Endothelial cell of umbilical vein (primary cell): ENCODE results near the gene OSBP2. TPM values are rescaled to one million over a fixed set of nuclear protein-coding genes. Genes with fewer than 3 reads are reported as not detected.

Source experiments
- BruUV-seq: library from RNA; stranded (reverse); fragments of 400-500 nt; replicated peaks from 2 replicates; lab custom pipeline; 2021; lab: Mats Ljungman, UMichigan
- CTCF ChIA-PET: fragments of 300-600, 350-600 bp; sonication (Branson Sonifier 250); formaldehyde crosslinking; loops from one replicate; lab custom pipeline; 2021; ENCODE audit warnings: antibody characterized with exemption, inconsistent platforms; lab: Charles Lee
- POLR2A ChIA-PET: fragments of 300-600, 350-600 bp; sonication (Branson Sonifier 250); formaldehyde crosslinking; loops from one replicate; lab custom pipeline; 2021; ENCODE audit warnings: antibody characterized with exemption, inconsistent platforms; lab: Charles Lee
- DNase-seq: peaks from one replicate; pipeline ENCODE4 v3.0.0-alpha.2; 2011; ENCODE audit warnings: low read depth, low spot score
- FAIRE-seq: peaks from 2 replicates; lab custom pipeline; 2011; peaks lifted over from hg19 to GRCh38; lab: Jason Lieb, UNC
- H2AFZ ChIP-seq: 2 replicates; pipeline ENCODE4 v1.6.0; 2012; ENCODE audit warnings: low read depth, low read length, control low read depth, inconsistent platforms
- H3K27ac ChIP-seq: 2 replicates; pipeline ENCODE4 v1.5.1; 2011; ENCODE audit warnings: low read depth, mild to moderate bottlenecking, control low read depth, low read length, moderate library complexity; ENCODE audit not compliant: insufficient read depth
- H3K27me3 ChIP-seq, 2 experiments: 2 replicates each; pipeline versions ENCODE4 v1.6.0 to v1.6.1; 2011; ENCODE audit warnings: low read length in 2 of 2, mixed read lengths in 1 of 2; ENCODE audit not compliant: control insufficient read depth in 2 of 2, insufficient read depth in 2 of 2
- H3K36me3 ChIP-seq, 2 experiments: 2 replicates in 1 of 2; 3 replicates in 1 of 2; pipeline ENCODE4 v1.5.1; 2011; ENCODE audit warnings: low read length in 2 of 2, mild to moderate bottlenecking in 1 of 2, moderate library complexity in 1 of 2; ENCODE audit not compliant: control insufficient read depth in 2 of 2, insufficient read depth in 2 of 2; ENCODE audit errors: extremely low read depth in 1 of 2
- H3K4me1 ChIP-seq: 3 replicates; pipeline ENCODE4 v1.5.1; 2011; ENCODE audit warnings: mild to moderate bottlenecking, low read length; ENCODE audit not compliant: control insufficient read depth, insufficient read depth; ENCODE audit errors: extremely low read depth
- H3K4me2 ChIP-seq: 2 replicates; pipeline ENCODE4 v1.6.1; 2011; ENCODE audit warnings: low read length, control low read depth, mixed read lengths; ENCODE audit not compliant: insufficient read depth
- H3K4me3 ChIP-seq, 3 experiments: fragments of 200-600 bp in 1 of 3; sonication (generic), shearing (Covaris generic) in 1 of 3; replicated peaks in 1 of 3; 2 replicates each; pipeline ENCODE4 v1.5.1; 2011 to 2016; ENCODE audit warnings: control low read depth in 3 of 3, low read length in 3 of 3, mild to moderate bottlenecking in 2 of 3, inconsistent platforms in 1 of 3, low read depth in 1 of 3, moderate library complexity in 1 of 3; ENCODE audit not compliant: insufficient read depth in 1 of 3
- H3K79me2 ChIP-seq: 2 replicates; pipeline ENCODE4 v1.6.0; 2012; ENCODE audit warnings: low read length, inconsistent platforms; ENCODE audit not compliant: control insufficient read depth, insufficient read depth
- H3K9ac ChIP-seq: replicated peaks from 2 replicates; pipeline ENCODE3; 2011; ENCODE audit warnings: low read length, control low read depth; ENCODE audit not compliant: insufficient read depth; ENCODE audit errors: extremely low read depth
- H3K9me1 ChIP-seq: replicated peaks from 3 replicates; pipeline ENCODE4 v1.6.0; 2011; ENCODE audit warnings: mild to moderate bottlenecking, low read length; ENCODE audit not compliant: control insufficient read depth, insufficient read depth; ENCODE audit errors: extremely low read depth
- H3K9me3 ChIP-seq: replicated peaks from 2 replicates; pipeline ENCODE4 v1.5.1; 2012; ENCODE audit warnings: low read length, inconsistent platforms; ENCODE audit not compliant: control insufficient read depth, insufficient read depth
- H4K20me1 ChIP-seq: replicated peaks from 2 replicates; pipeline ENCODE3; 2011; ENCODE audit warnings: mild to moderate bottlenecking, low read length; ENCODE audit not compliant: control insufficient read depth, insufficient read depth; ENCODE audit errors: extremely low read depth
- CTCF ChIP-seq, 2 donors: IDR thresholded peaks; 1 replicate in 1 of 2; 2 replicates in 1 of 2; pipeline ENCODE4 v1.5.1; 2011; ENCODE audit warnings: low read length in 2 of 2, mild to moderate bottlenecking in 2 of 2, moderate library complexity in 2 of 2, control low read depth in 1 of 2, inconsistent platforms in 1 of 2, low read depth in 1 of 2; ENCODE audit not compliant: insufficient read depth in 1 of 2; ENCODE audit errors: extremely low read depth in 1 of 2
- EZH2 ChIP-seq: IDR thresholded peaks from 2 replicates; pipeline ENCODE4 v1.6.1; 2012; ENCODE audit warnings: borderline replicate concordance, low read depth, mild to moderate bottlenecking, moderate library complexity, low read length, inconsistent platforms; ENCODE audit not compliant: severe bottlenecking
- FOS ChIP-seq: IDR thresholded peaks from 2 replicates; pipeline ENCODE4 v1.6.1; 2011; ENCODE audit warnings: mild to moderate bottlenecking, low read length, moderate library complexity, borderline replicate concordance; ENCODE audit not compliant: insufficient read depth
- GATA2 ChIP-seq: IDR thresholded peaks from 2 replicates; pipeline ENCODE4 v1.7.0; 2011; ENCODE audit warnings: low read depth, mild to moderate bottlenecking, moderate library complexity, mixed read lengths, low read length; ENCODE audit not compliant: insufficient read length, insufficient read depth
- JUN ChIP-seq: IDR thresholded peaks from 2 replicates; pipeline ENCODE4 v1.6.1; 2011; ENCODE audit warnings: borderline replicate concordance, low read depth; ENCODE audit not compliant: insufficient read length, insufficient read depth
- MAX ChIP-seq: IDR thresholded peaks from 2 replicates; pipeline ENCODE4 v1.6.1; 2011; ENCODE audit not compliant: insufficient read depth, insufficient read length
- MYC ChIP-seq: IDR thresholded peaks from one replicate; pipeline ENCODE4 v1.6.1; 2011; ENCODE audit warnings: mild to moderate bottlenecking, low read depth, low read length
- POLR2A ChIP-seq: IDR thresholded peaks from 2 replicates; pipeline ENCODE4 v1.6.1; 2012; ENCODE audit warnings: low read depth, mild to moderate bottlenecking, control low read depth, low read length
- POLR2AphosphoS5 ChIP-seq: IDR thresholded peaks from 2 replicates; pipeline ENCODE4 v1.6.1; 2012; ENCODE audit warnings: low read depth, mild to moderate bottlenecking, control low read depth, low read length, moderate library complexity; ENCODE audit not compliant: insufficient read depth
- dilution Hi-C: fragments of 300-500 bp; cut with MboI; formaldehyde crosslinking; loops from one replicate; pipeline ENCODE4 v1.15.0; 2019; ENCODE audit warnings: low sequenced_read_pairs; ENCODE audit not compliant: extremely low pct_ligation_motif_present
- intact Hi-C: fragments of 100-400 bp; cut with micrococcal nuclease; formaldehyde crosslinking; loops from one replicate; pipeline ENCODE4 v1.10.0; 2022
- polyA plus RNA-seq, 4 experiments: library from polyadenylated mRNA; depleted of rRNA in 3 of 4; stranded (reverse) in 3 of 4; unstranded in 1 of 4; fragments of >200 nt; gene quantifications; 2 replicates each; pipeline versions ENCODE4 v1.2.1 to v1.2.3, GENCODE V29; 2011 to 2012; ENCODE audit warnings: missing spikeins in 1 of 4
- total RNA-seq: library from RNA; stranded (reverse); gene quantifications from 2 replicates; pipeline ENCODE4 v1.2.3, GENCODE V29; 2021

OSBP2 gene
- total and polyA plus RNA-seq, 2 donors (not counting 3 experiments of a cell fraction or from before 2014, with no cell fraction given), result 4.1 to 7.5 TPM

GRCh38 chr22:30665266-30665665, 29.4 kb upstream of the OSBP2 start:
- no peaks in the 10 kb centered on the region for H4K20me1 ChIP-seq
- no peaks in the 10 kb centered on the region for H3K27me3 ChIP-seq
- no peaks in the 10 kb centered on the region for H3K9me1 ChIP-seq
- H3K4me1 ChIP-seq, result peaks cover 11% of the 10 kb centered on the region
- H3K4me3 ChIP-seq, result no peak overlapping the region
- FAIRE-seq (no peak), DNase-seq (no peak)
- H3K79me2 ChIP-seq, result no peaks in the 10 kb centered on the region
- no peak overlapping the region for H3K4me2 ChIP-seq
- TF ChIP-seq MYC (no peak), POLR2AphosphoS5 (no peak), FOS (no peak), MAX (no peak), GATA2 (no peak), EZH2 (no peak), CTCF (IDR thresholded peaks at IDR 0.05; ENCODE audit: extremely low read depth in 1 of 2, insufficient read depth in 1 of 2, low read depth in 1 of 2, low read length in 2 of 2) (no peak), JUN (no peak), POLR2A (no peak)
- POLR2A ChIA-PET, result no interaction called here
- H3K9me3 ChIP-seq, result no peaks in the 10 kb centered on the region
- peaks cover 0 to 15% of the 10 kb centered on the region in 2 experiments for H3K36me3 ChIP-seq
- dilution Hi-C loops, result no loop called here
- intact Hi-C loops, result no loop called here
- no peak overlapping the region for H3K27ac ChIP-seq
- CTCF ChIA-PET, result interaction anchor here (1.3 to 4.5 kb wide), 2 partner anchors 30 to 89 kb away, joined by 4 to 47 read pairs; partner anchors contain the start of gene SLC35E4
- no TSS peak for BruUV-seq
- no peak overlapping the region for H3K9ac ChIP-seq
- no peak overlapping the region for H2AFZ ChIP-seq
